ENCODE results near the gene FOXO6.

GRCh38 chr1:41431490-41432350 lies 70.5 kb downstream of the FOXO6 start:
- TF ChIP-seq CTCF (IDR thresholded peaks at IDR 0.05): no peak
- TF ChIP-seq POLR2A (IDR thresholded peaks at IDR 0.05): no peak
